Fibroblast of lung (primary cell): ENCODE results near the gene CDK6. TPM values are rescaled to one million over a fixed set of nuclear protein-coding genes. Genes with fewer than 3 reads are reported as not detected.

Experiments used
- DNase-seq, 2 donors: peaks; one replicate each; pipeline versions ENCODE4 v3.0.0 to v3.0.0-alpha.2; 2010; ENCODE audit warnings: low read depth in 2 of 2
- H2AFZ ChIP-seq: 2 replicates; pipeline ENCODE4 v1.5.1; 2012; ENCODE audit warnings: low read length, control low read depth, inconsistent platforms
- H3K27ac ChIP-seq: 2 replicates; pipeline ENCODE4 v1.5.1; 2011; ENCODE audit warnings: low read length, control low read depth; ENCODE audit not compliant: insufficient read depth
- H3K27me3 ChIP-seq: 2 replicates; pipeline ENCODE4 v1.5.1; 2011; ENCODE audit warnings: mild to moderate bottlenecking, low read length; ENCODE audit not compliant: control insufficient read depth, insufficient read depth
- H3K36me3 ChIP-seq: 2 replicates; pipeline ENCODE4 v1.5.1; 2011; ENCODE audit warnings: low read length; ENCODE audit not compliant: control insufficient read depth, insufficient read depth
- H3K4me1 ChIP-seq: 2 replicates; pipeline ENCODE4 v1.5.1; 2011; ENCODE audit warnings: low read length; ENCODE audit not compliant: control insufficient read depth, insufficient read depth; ENCODE audit errors: extremely low read depth
- H3K4me2 ChIP-seq: 2 replicates; pipeline ENCODE4 v1.5.1; 2011; ENCODE audit warnings: low read length, control low read depth; ENCODE audit not compliant: insufficient read depth; ENCODE audit errors: extremely low read depth
- H3K4me3 ChIP-seq, 4 experiments: fragments of 200-600 bp in 1 of 4; sonication (generic) in 1 of 4; replicated peaks in 1 of 4; 2 replicates each; pipeline ENCODE4 v1.5.1; 2011 to 2016; ENCODE audit warnings: low read length in 4 of 4, low read depth in 3 of 4, mild to moderate bottlenecking in 3 of 4, control low read depth in 2 of 4, inconsistent platforms in 1 of 4, mixed read lengths in 1 of 4; ENCODE audit not compliant: insufficient read depth in 1 of 4; ENCODE audit errors: control extremely low read depth in 1 of 4
- H3K79me2 ChIP-seq: 2 replicates; pipeline ENCODE4 v1.5.1; 2012; ENCODE audit warnings: mild to moderate bottlenecking, low read length, inconsistent platforms; ENCODE audit not compliant: control insufficient read depth, insufficient read depth
- H3K9ac ChIP-seq: 2 replicates; pipeline ENCODE4 v1.5.1; 2011; ENCODE audit warnings: mild to moderate bottlenecking, low read length, control low read depth; ENCODE audit not compliant: insufficient read depth
- H3K9me3 ChIP-seq: 2 replicates; pipeline ENCODE4 v1.5.1; 2012; ENCODE audit warnings: low read depth, low read length; ENCODE audit not compliant: control insufficient read depth, insufficient read depth
- H4K20me1 ChIP-seq: 2 replicates; pipeline ENCODE4 v1.5.1; 2011; ENCODE audit warnings: low read length; ENCODE audit not compliant: control insufficient read depth, insufficient read depth; ENCODE audit errors: extremely low read depth
- EZH2 ChIP-seq: IDR thresholded peaks from 2 replicates; pipeline ENCODE4 v1.5.1; 2012; ENCODE audit warnings: low read length, control low read depth, mild to moderate bottlenecking; ENCODE audit errors: missing control alignments
- polyA plus RNA-seq, 2 donors: library from polyadenylated mRNA; depleted of rRNA in 1 of 2; stranded (reverse) in 1 of 2; unstranded in 1 of 2; fragments of >200 nt; gene quantifications; 2 replicates each; pipeline ENCODE4 v1.2.1, GENCODE V29; 2011 to 2012; ENCODE audit warnings: missing spikeins in 1 of 2
- total RNA-seq: library from RNA; depleted of rRNA; stranded (reverse); fragments of >200 nt; gene quantifications from 2 replicates; pipeline ENCODE4 v1.2.1, GENCODE V29; 2014
- TF ChIP-seq, protein P1 (sequence below), 2 donors: IDR thresholded peaks in 1 of 2; conservative IDR thresholded peaks in 1 of 2; 1 replicate in 1 of 2; 2 replicates in 1 of 2; pipeline ENCODE4 v1.5.1; 2011 to 2012; ENCODE audit warnings: low read length in 2 of 2, control low read depth in 1 of 2, inconsistent platforms in 1 of 2, low read depth in 1 of 2, mild to moderate bottlenecking in 1 of 2

Gene CDK6
- total and polyA plus RNA-seq, 2 donors (not counting 1 experiment from before 2014, with no cell fraction given), result 17.8 to 19.2 TPM

DNA sequence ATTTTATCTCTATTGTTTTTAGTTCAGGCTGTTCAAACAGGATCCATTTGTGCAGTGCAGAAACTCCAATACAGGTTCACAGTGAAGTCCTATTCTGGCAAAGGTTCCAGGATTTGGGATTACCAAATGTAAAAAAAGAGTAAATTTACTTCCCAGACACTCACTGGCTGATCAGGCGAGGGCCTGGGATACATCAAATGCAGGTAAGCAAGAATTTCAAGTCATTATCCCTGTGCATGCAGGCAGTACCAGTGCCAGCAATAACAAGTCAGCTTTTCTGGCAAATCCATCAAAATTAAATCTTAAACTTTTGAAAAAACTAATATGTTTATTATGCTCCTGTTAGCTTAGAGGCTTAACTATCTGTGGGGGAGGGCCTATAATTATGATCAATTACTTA is 6.3 kb downstream of the CDK6 start:
- peaks cover 88% of the 10 kb centered on the region for H3K79me2 ChIP-seq
- no peak overlapping the region for H3K27ac ChIP-seq
- peaks cover 7% of the 10 kb centered on the region for H3K4me1 ChIP-seq
- no peaks in the 10 kb centered on the region for H3K9me3 ChIP-seq
- H3K27me3 ChIP-seq, result no peaks in the 10 kb centered on the region
- TF ChIP-seq, protein P1, sequence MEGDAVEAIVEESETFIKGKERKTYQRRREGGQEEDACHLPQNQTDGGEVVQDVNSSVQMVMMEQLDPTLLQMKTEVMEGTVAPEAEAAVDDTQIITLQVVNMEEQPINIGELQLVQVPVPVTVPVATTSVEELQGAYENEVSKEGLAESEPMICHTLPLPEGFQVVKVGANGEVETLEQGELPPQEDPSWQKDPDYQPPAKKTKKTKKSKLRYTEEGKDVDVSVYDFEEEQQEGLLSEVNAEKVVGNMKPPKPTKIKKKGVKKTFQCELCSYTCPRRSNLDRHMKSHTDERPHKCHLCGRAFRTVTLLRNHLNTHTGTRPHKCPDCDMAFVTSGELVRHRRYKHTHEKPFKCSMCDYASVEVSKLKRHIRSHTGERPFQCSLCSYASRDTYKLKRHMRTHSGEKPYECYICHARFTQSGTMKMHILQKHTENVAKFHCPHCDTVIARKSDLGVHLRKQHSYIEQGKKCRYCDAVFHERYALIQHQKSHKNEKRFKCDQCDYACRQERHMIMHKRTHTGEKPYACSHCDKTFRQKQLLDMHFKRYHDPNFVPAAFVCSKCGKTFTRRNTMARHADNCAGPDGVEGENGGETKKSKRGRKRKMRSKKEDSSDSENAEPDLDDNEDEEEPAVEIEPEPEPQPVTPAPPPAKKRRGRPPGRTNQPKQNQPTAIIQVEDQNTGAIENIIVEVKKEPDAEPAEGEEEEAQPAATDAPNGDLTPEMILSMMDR (conservative IDR thresholded peaks at IDR 0.05 in 1 of 2, IDR thresholded peaks at IDR 0.05 in 1 of 2; ENCODE audit: low read depth in 1 of 2, low read length in 2 of 2), result no peak
- no peak for TF ChIP-seq EZH2
- DNase-seq, result no peak
- H3K4me2 ChIP-seq, result peak overlapping the region; percentile 77
- H3K36me3 ChIP-seq, result no peaks in the 10 kb centered on the region
- no peak overlapping the region for H2AFZ ChIP-seq
- no peaks in the 10 kb centered on the region for H4K20me1 ChIP-seq
- H3K4me3 ChIP-seq, result no peak overlapping the region
- H3K9ac ChIP-seq, result no peak overlapping the region

DNA sequence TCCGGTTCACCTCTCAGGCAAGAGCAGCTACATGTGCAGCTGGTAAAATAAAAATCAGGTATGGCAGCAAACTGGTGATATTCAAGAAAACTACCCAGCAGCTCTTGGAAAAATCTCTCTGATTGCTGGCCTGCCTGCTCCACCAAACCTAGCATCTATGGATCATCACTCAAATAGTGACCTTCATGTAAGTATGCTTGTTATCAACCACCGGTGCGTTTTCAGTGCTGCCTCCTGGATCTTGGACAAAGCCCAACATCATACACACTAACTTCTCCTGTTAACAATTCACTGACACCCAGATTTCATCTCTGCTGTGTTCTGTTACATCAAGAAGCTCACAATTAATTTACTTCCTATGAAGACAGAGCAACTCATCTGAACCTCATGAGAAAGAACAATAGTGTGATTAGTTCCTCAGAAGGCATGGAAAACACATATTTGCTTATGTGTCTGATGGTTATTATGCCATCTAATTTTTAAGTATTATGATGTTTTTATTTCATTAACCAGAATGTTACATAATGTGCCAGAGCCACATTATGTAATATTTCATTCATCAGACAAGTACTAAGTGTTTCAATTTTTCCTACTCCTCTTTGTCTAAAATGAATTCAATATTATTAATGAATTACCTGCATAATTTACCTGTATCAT is 8.8 kb downstream of the CDK6 start:
- no peak overlapping the region for H3K27ac ChIP-seq

DNA sequence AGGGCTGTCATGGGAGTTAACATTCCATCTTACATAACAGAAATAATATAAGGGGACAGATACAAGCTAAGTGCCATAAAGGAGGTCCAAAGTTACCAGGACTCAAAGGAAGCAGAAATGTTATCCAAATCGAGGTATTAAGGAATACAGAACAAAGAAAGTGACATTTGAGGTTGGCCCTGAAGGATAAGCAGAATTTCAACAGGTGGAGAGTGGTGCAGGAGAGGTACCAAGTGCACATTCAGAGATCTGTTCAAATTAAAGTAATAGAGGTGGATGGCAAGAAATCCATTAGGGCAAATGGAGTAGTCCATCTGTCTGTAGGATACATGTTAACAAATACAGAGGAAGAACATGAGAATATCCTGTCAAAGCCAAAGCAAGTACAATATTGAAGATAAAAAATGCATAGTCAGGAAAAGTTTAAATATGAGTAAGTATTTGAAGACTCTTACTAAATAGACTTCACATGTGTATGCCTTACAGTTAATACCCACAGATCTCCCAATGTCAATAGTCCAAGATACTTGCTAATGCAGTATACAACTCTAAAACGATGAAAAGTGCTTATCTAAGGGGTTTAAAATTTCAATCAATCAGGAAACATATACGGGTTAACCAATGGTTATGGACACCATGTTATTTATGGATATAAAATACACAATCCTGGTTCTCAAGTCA is 10.0 kb downstream of the CDK6 start:
- H2AFZ ChIP-seq, result no peak overlapping the region
- no peak overlapping the region for H3K4me2 ChIP-seq
- H3K4me3 ChIP-seq, result no peak overlapping the region
- TF ChIP-seq, protein P1 (conservative IDR thresholded peaks at IDR 0.05 in 1 of 2, IDR thresholded peaks at IDR 0.05 in 1 of 2; ENCODE audit: low read depth in 1 of 2, low read length in 2 of 2), result no peak
- TF ChIP-seq EZH2, result no peak
- H3K4me1 ChIP-seq, result peaks cover 5% of the 10 kb centered on the region
- no peaks in the 10 kb centered on the region for H3K27me3 ChIP-seq
- H4K20me1 ChIP-seq, result no peaks in the 10 kb centered on the region
- no peaks in the 10 kb centered on the region for H3K9me3 ChIP-seq
- H3K36me3 ChIP-seq, result no peaks in the 10 kb centered on the region
- H3K27ac ChIP-seq, result no peak overlapping the region
- no peak for DNase-seq
- no peak overlapping the region for H3K9ac ChIP-seq
- H3K79me2 ChIP-seq, result peaks cover 91% of the 10 kb centered on the region

More for the DNA sequence above, 8.8 kb downstream of the CDK6 start:
- Histone ChIP-seq H3K4me2 (no peak overlapping the region), H3K79me2 (peaks cover 90% of the 10 kb centered on the region), H3K36me3 (no peaks in the 10 kb centered on the region), H4K20me1 (no peaks in the 10 kb centered on the region), H3K4me1 (peaks cover 5% of the 10 kb centered on the region), H3K27me3 (no peaks in the 10 kb centered on the region), H3K9me3 (no peaks in the 10 kb centered on the region), H3K4me3 (no peak overlapping the region), H3K9ac (no peak overlapping the region), H2AFZ (no peak overlapping the region)
- TF ChIP-seq, protein P1 (conservative IDR thresholded peaks at IDR 0.05 in 1 of 2, IDR thresholded peaks at IDR 0.05 in 1 of 2; ENCODE audit: low read depth in 1 of 2, low read length in 2 of 2), result no peak
- TF ChIP-seq EZH2, result no peak
- DNase-seq, result peak in 1 of 2 donors; percentile 74
